SU-DHL-6 (cell line): ENCODE measurements around the gene ENTPD8.

Experiments used
- H2AFZ ChIP-seq: fragments of 200-600 bp; sonication (generic); 2 replicates; pipeline ENCODE4 v1.6.1; 2014; ENCODE audit warnings: low read depth, mild to moderate bottlenecking, moderate library complexity, mixed read lengths, antibody characterized with exemption, low read length; ENCODE audit not compliant: severe bottlenecking
- H3F3A ChIP-seq: fragments of 200-600 bp; shearing (Covaris generic); 2 replicates; pipeline ENCODE4 v1.6.0; 2016; ENCODE audit warnings: antibody characterized with exemption, mild to moderate bottlenecking; ENCODE audit not compliant: insufficient read depth
- H3K27ac ChIP-seq: fragments of 200-600 bp; sonication (generic); 2 replicates; pipeline ENCODE4 v1.5.1; 2016; ENCODE audit warnings: low read depth, mild to moderate bottlenecking, low read length, moderate library complexity, mixed read lengths
- H3K27me3 ChIP-seq: fragments of 200-600 bp; sonication (generic), shearing (Covaris generic); 2 replicates; pipeline ENCODE4 v1.6.0; 2014; ENCODE audit warnings: mild to moderate bottlenecking, low read length
- H3K36me3 ChIP-seq: fragments of 200-600 bp; sonication (generic); 2 replicates; pipeline ENCODE4 v1.6.1; 2014; ENCODE audit warnings: mild to moderate bottlenecking, low read length, mixed read lengths
- H3K4me2 ChIP-seq: fragments of 300-600, 200-600 bp; shearing (Covaris generic), sonication (generic); 2 replicates; pipeline ENCODE4 v1.6.0; 2014; ENCODE audit warnings: low read length, low read depth, mild to moderate bottlenecking; ENCODE audit not compliant: poor library complexity, severe bottlenecking
- H3K4me3 ChIP-seq: fragments of 200-600 bp; sonication (generic); 2 replicates; pipeline ENCODE4 v1.5.1; 2014; ENCODE audit warnings: antibody characterized with exemption, low read length, mild to moderate bottlenecking, mixed read lengths; ENCODE audit not compliant: insufficient read depth, poor library complexity, severe bottlenecking
- H3K79me2 ChIP-seq: fragments of 200-600 bp; sonication (generic); 2 replicates; pipeline ENCODE4 v1.6.1; 2014; ENCODE audit warnings: mild to moderate bottlenecking, low read length, moderate library complexity; ENCODE audit not compliant: insufficient read depth
- H3K9ac ChIP-seq: fragments of 200-600 bp; sonication (generic); 2 replicates; pipeline ENCODE4 v1.7.0; 2014; ENCODE audit warnings: mild to moderate bottlenecking, low read length
- H3K9me2 ChIP-seq: fragments of 200-600 bp; sonication (generic); replicated peaks from 2 replicates; pipeline ENCODE4 v1.6.1; 2014; ENCODE audit warnings: low read length; ENCODE audit not compliant: insufficient read depth
- H3K9me3 ChIP-seq: fragments of 200-600 bp; sonication (generic); 2 replicates; pipeline ENCODE4 v1.6.1; 2014; ENCODE audit warnings: low read length, mixed read lengths; ENCODE audit not compliant: insufficient read depth
- H4K20me1 ChIP-seq: fragments of 200-600 bp; sonication (generic); 2 replicates; pipeline ENCODE4 v1.6.1; 2014; ENCODE audit warnings: low read depth, mild to moderate bottlenecking, antibody characterized with exemption, low read length, moderate library complexity, mixed read lengths
- EZH2phosphoT487 ChIP-seq: fragments of 200-600 bp; sonication (generic), shearing (Covaris generic); conservative IDR thresholded peaks from 2 replicates; pipeline ENCODE4 v1.6.1; 2018; ENCODE audit warnings: mild to moderate bottlenecking, antibody characterized with exemption, low read length, moderate library complexity, mixed read lengths
- TF ChIP-seq, protein P1 (sequence below): fragments of 200-600 bp; sonication (generic); IDR thresholded peaks from one replicate; pipeline ENCODE4 v1.5.1; 2017; ENCODE audit warnings: antibody characterized with exemption, mild to moderate bottlenecking, low read length, moderate library complexity; ENCODE audit not compliant: insufficient read depth, poor library complexity, severe bottlenecking

ENTPD8 gene

DNA sequence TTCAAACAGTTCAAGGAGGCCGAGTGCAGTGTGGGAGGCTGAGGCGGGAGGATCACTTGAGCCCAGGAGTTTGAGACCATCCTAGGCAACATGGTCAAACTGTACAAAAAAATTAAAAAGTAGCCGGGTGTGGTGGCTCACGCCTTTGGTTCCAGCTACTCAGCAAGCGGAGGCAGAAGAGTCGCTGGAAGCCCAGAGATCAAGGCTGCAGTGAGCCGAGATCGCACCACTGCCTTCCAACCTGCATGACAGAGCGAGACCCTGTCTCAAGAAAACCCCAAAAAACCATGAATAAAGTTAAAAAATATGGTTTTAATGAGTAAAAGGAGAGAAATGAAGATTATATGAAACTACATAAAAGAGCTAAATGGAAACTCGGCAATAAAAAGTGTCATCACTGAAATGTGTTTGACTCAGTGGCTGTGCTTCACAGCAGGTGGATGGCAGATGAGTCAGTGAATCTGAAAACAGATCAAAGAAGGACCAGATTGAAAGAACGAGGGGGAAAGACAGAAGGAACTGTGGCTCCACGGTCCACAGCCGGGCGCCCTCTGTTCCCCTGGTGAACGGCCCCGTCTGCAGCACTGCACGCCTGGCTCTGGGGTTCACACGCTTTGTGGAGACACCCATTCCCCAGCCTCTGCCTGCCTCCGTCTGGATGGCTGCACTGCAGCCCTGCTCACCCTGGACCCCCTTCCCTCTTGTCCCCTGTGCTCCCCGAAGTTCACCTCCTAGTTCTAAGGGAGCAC is 43.3 kb downstream of the ENTPD8 start:
- H3K9me3 ChIP-seq: no peaks in the 10 kb centered on the region
- H3K4me3 ChIP-seq: no peak overlapping the region
- H3K27me3 ChIP-seq: no peaks in the 10 kb centered on the region
- no peaks in the 10 kb centered on the region for H3K9me2 ChIP-seq
- H4K20me1 ChIP-seq: no peaks in the 10 kb centered on the region
- no peaks in the 10 kb centered on the region for H3K79me2 ChIP-seq
- TF ChIP-seq, protein P1, sequence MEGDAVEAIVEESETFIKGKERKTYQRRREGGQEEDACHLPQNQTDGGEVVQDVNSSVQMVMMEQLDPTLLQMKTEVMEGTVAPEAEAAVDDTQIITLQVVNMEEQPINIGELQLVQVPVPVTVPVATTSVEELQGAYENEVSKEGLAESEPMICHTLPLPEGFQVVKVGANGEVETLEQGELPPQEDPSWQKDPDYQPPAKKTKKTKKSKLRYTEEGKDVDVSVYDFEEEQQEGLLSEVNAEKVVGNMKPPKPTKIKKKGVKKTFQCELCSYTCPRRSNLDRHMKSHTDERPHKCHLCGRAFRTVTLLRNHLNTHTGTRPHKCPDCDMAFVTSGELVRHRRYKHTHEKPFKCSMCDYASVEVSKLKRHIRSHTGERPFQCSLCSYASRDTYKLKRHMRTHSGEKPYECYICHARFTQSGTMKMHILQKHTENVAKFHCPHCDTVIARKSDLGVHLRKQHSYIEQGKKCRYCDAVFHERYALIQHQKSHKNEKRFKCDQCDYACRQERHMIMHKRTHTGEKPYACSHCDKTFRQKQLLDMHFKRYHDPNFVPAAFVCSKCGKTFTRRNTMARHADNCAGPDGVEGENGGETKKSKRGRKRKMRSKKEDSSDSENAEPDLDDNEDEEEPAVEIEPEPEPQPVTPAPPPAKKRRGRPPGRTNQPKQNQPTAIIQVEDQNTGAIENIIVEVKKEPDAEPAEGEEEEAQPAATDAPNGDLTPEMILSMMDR: no peak
- TF ChIP-seq EZH2phosphoT487: no peak
- no peaks in the 10 kb centered on the region for H3F3A ChIP-seq
- H3K4me2 ChIP-seq: no peak overlapping the region
- H3K36me3 ChIP-seq: no peaks in the 10 kb centered on the region
- no peak overlapping the region for H2AFZ ChIP-seq
- no peak overlapping the region for H3K27ac ChIP-seq
- no peak overlapping the region for H3K9ac ChIP-seq

DNA sequence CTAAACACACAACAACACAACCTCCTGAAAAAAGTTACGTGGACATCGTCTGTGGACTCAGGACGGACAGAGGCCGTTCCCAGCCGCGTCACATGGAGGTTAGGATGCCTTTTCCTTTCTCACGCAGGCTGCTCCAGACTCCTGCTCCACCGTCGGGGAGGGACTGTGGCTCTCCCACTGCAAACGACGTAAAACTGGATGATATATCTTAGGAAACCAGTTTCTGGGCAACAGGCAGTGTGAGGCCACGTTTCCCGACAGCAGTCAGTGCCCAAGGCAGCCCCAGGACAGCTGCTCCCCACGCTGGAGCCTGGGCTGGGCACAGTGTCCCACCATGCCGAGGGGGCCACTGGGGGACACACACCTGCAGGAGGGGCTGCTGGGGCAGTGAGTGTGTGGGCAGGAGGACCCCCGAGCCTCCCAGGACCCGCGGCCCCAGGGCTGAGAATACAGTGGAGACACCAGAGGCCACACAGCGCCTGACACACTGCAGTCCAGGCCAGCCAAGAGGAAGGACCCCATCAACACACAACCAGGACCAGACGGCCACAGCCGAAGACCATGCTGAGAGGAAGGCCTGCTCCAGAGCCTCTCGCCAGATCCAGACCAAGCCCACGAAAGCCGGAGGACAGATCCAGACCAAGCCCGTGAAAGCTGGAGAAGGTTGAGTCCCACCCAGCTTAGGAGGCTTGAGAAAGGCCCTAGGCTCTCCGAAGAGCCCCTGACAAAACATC is 44.4 kb downstream of the ENTPD8 start:
- H3K27me3 ChIP-seq: no peaks in the 10 kb centered on the region
- H3K4me2 ChIP-seq: no peak overlapping the region

DNA sequence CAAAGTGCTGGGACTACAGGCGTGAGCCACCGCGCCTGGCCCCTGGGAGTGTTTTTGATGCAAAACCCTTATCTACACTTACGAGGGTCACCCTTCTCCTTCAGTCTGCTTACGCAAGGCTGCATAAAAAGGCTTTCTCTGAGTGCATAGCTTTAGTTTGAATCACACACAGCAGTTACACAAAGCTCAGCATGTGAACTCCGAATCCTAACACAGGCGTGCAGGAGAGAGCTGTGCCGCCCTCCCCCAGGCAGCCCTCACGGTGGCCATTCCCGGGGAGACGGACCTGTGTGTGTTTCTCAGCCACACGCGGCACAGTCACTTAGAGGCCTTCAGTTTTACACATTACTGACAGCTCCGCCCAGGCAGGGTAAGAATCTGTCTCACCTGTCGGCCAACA is 44.9 kb downstream of the ENTPD8 start:
- no peak overlapping the region for H3K4me2 ChIP-seq
- no peaks in the 10 kb centered on the region for H3K27me3 ChIP-seq
- no peaks in the 10 kb centered on the region for H3K36me3 ChIP-seq
- H3K9me2 ChIP-seq: no peaks in the 10 kb centered on the region
- H3K4me3 ChIP-seq: no peak overlapping the region
- H3K79me2 ChIP-seq: no peaks in the 10 kb centered on the region
- H3F3A ChIP-seq: no peaks in the 10 kb centered on the region
- TF ChIP-seq EZH2phosphoT487: no peak
- TF ChIP-seq, protein P1: no peak
- H4K20me1 ChIP-seq: no peaks in the 10 kb centered on the region
- no peak overlapping the region for H2AFZ ChIP-seq
- H3K9ac ChIP-seq: no peak overlapping the region
- H3K27ac ChIP-seq: no peak overlapping the region
- H3K9me3 ChIP-seq: no peaks in the 10 kb centered on the region

More for the DNA sequence above, 44.4 kb downstream of the ENTPD8 start:
- Histone ChIP-seq H2AFZ (no peak overlapping the region), H3F3A (no peaks in the 10 kb centered on the region), H3K36me3 (no peaks in the 10 kb centered on the region), H3K9ac (no peak overlapping the region), H3K27ac (no peak overlapping the region), H3K9me2 (no peaks in the 10 kb centered on the region), H3K9me3 (no peaks in the 10 kb centered on the region), H3K79me2 (no peaks in the 10 kb centered on the region), H4K20me1 (no peaks in the 10 kb centered on the region), H3K4me3 (no peak overlapping the region)
- TF ChIP-seq, protein P1: no peak
- TF ChIP-seq EZH2phosphoT487: no peak
